ENCODE data around the gene TMEM11.

TMEM11 gene

DNA sequence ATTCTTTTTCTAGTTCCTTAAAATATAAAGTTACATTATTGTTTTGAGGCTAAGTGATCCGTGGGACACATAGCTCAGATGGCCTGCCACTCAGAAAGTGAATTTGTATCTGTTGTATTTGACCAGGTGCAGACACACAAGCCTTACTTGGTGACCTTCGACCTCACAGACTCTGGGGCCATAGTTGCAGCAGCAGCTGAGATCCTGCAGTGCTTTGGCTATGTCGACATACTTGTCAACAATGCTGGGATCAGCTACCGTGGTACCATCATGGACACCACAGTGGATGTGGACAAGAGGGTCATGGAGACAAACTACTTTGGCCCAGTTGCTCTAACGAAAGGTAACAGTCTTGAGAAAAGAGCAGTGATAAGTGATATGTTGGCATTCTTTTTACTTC is 30.5 kb downstream of the TMEM11 start:
- Mint-ChIP-seq H3K4me1 (no peaks in the 10 kb centered on the region), H3K27me3 (ENCODE audit: low read depth) (no peaks in the 10 kb centered on the region), H3K9me3 (no peaks in the 10 kb centered on the region), H3K36me3 (ENCODE audit: low read depth) (peaks cover 43% of the 10 kb centered on the region), H3K27ac (no peak overlapping the region), H3K4me3 (no peak overlapping the region)
- TF ChIP-seq, protein P1, sequence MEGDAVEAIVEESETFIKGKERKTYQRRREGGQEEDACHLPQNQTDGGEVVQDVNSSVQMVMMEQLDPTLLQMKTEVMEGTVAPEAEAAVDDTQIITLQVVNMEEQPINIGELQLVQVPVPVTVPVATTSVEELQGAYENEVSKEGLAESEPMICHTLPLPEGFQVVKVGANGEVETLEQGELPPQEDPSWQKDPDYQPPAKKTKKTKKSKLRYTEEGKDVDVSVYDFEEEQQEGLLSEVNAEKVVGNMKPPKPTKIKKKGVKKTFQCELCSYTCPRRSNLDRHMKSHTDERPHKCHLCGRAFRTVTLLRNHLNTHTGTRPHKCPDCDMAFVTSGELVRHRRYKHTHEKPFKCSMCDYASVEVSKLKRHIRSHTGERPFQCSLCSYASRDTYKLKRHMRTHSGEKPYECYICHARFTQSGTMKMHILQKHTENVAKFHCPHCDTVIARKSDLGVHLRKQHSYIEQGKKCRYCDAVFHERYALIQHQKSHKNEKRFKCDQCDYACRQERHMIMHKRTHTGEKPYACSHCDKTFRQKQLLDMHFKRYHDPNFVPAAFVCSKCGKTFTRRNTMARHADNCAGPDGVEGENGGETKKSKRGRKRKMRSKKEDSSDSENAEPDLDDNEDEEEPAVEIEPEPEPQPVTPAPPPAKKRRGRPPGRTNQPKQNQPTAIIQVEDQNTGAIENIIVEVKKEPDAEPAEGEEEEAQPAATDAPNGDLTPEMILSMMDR (IDR thresholded peaks at IDR 0.05; ENCODE audit: unreplicated experiment in 3 of 3), result no peak

DNA sequence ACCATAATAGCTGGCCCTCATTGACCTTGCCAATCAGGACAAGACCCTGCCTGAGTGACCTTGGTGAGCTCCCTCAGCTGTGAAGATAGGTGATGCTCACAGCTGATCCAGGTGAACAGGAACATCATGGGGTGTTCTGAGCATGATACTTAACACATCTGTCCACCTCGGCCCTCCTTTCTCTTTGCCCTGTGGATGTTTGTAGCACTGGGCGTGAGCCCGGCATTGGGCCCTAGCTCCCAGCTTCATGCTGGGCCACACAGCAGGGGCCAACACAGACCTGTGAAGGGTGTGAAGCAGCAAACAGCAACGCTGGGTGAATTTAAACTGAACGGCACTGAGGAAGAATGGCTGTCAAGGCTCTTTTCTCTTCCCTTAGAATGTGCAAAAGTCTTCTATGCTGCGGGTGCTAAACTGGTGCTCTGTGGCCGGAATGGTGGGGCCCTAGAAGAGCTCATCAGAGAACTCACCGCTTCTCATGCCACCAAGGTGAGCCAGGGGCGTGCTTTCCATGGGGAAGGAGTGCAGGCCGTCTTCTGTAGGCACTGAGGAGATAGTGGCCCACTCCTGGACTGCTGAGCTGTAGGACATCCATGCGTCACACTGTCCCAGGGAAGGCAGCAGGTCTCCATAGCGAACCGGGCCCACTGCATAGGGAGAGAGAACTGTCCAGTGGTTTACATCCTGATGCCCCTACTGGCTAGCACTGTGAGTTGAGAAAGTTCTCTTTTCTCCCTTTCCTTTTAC is 35.9 kb downstream of the TMEM11 start:
- H3K27me3 Mint-ChIP-seq (ENCODE audit: low read depth), result no peaks in the 10 kb centered on the region
- H3K27ac Mint-ChIP-seq, result no peak overlapping the region
- peaks cover 35% of the 10 kb centered on the region for H3K36me3 Mint-ChIP-seq (ENCODE audit: low read depth)
- H3K4me3 Mint-ChIP-seq, result no peak overlapping the region
- peaks cover 16% of the 10 kb centered on the region for H3K4me1 Mint-ChIP-seq
- TF ChIP-seq, protein P1 (IDR thresholded peaks at IDR 0.05; ENCODE audit: unreplicated experiment in 3 of 3), result no peak
- H3K9me3 Mint-ChIP-seq, result no peaks in the 10 kb centered on the region

DNA sequence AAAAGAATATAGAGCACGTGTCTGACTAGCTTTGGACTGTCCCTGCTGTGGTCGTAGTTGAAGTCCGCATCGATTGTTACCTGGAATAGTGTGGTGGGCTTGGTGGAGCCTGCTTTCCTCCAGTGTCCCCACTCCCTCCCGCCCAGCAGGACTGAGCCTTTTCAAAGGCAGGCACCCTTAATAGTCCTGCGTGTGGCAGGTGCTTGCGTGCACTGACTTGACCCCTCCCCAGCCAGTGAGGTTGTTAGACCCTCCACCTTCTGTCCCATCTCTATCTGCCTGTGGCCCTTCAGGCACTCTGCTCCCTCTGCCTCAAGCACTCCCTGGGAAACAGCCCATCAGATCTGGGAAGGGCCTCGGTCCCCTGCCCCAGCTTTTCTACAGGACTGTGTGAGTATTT is 36.6 kb downstream of the TMEM11 start:
- no peaks in the 10 kb centered on the region for H3K9me3 Mint-ChIP-seq
- no peak overlapping the region for H3K27ac Mint-ChIP-seq
- peaks cover 31% of the 10 kb centered on the region for H3K36me3 Mint-ChIP-seq (ENCODE audit: low read depth)
- H3K27me3 Mint-ChIP-seq (ENCODE audit: low read depth), result no peaks in the 10 kb centered on the region
- H3K4me3 Mint-ChIP-seq, result no peak overlapping the region
- H3K4me1 Mint-ChIP-seq, result peaks cover 17% of the 10 kb centered on the region
- TF ChIP-seq, protein P1 (IDR thresholded peaks at IDR 0.05; ENCODE audit: unreplicated experiment in 3 of 3), result no peak

DNA sequence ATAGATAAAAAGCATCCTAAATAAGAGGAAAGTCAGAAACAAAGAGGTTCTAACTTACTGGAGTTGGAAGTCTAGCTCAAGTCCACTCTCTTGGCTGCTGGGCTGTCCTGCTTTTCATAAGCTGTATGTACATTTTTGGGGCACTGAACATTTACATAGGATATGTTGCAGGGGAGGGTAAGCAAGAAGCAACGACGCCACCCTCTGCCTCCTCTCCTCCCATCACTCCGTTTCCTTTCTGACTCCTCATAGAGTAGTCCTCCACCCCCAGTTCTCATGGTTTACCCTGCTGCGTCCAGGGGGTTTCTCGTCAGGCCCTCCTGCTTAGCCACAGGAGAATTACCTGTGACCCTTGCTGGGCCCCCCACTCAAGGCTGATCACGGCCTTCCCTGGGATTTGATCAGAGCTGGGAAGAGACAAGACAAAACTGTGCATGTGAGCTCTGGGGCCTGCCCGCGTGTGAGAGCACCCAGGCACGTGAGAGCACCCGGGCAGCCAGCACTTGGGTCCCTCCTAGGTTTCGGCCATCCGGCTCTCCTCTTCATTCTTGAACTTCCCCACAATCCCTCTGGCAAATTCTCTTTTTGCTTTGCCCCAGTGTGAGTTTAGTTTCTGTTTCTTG is 37.1 kb downstream of the TMEM11 start:
- Mint-ChIP-seq H3K27me3 (ENCODE audit: low read depth) (no peaks in the 10 kb centered on the region), H3K4me1 (peaks cover 17% of the 10 kb centered on the region), H3K9me3 (no peaks in the 10 kb centered on the region), H3K36me3 (ENCODE audit: low read depth) (peaks cover 33% of the 10 kb centered on the region), H3K27ac (no peak overlapping the region), H3K4me3 (no peak overlapping the region)
- TF ChIP-seq, protein P1 (IDR thresholded peaks at IDR 0.05; ENCODE audit: unreplicated experiment in 3 of 3), result no peak

DNA sequence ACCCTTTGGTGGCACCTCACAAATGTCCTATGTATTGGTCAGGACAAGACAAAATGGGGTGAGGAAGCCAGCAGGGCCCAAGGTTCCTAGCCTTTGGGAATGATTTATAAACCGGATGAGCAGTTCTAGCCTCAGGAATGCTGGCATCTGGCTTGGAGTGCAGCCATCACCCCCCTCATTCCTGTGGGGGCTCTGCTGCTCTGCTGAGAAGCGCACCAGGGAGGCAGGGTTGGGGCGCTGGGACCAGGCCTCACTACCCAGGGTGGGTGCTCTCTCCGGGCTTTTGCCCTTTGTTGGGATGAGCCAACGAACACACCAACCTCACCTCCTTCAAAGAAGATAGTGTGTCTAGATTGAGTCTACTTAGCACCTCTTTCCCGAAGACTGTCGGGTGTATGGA is 39.2 kb downstream of the TMEM11 start:
- H3K4me3 Mint-ChIP-seq, result no peak overlapping the region
- H3K27me3 Mint-ChIP-seq (ENCODE audit: low read depth), result no peaks in the 10 kb centered on the region
- H3K9me3 Mint-ChIP-seq, result no peaks in the 10 kb centered on the region
- peak overlapping the region; percentile 52 to 79 (median 75) for H3K27ac Mint-ChIP-seq
- TF ChIP-seq, protein P1 (IDR thresholded peaks at IDR 0.05; ENCODE audit: unreplicated experiment in 3 of 3), result no peak
- H3K36me3 Mint-ChIP-seq (ENCODE audit: low read depth), result peaks cover 20% of the 10 kb centered on the region
- H3K4me1 Mint-ChIP-seq, result peaks cover 29% of the 10 kb centered on the region

Data from nephron (organoid).